Measurements from ENCODE around the gene COL6A2.
"Not testable (repeated sequence)": the region's sequence is repeated elsewhere in the genome, so short reads cannot be mapped to it uniquely, and the experiment has no call there.

COL6A2 gene

GRCh38 chr21:46079352-46080170, 18.4 kb upstream of the COL6A2 start:
- peak; percentile 76 for DNase-seq

DNA sequence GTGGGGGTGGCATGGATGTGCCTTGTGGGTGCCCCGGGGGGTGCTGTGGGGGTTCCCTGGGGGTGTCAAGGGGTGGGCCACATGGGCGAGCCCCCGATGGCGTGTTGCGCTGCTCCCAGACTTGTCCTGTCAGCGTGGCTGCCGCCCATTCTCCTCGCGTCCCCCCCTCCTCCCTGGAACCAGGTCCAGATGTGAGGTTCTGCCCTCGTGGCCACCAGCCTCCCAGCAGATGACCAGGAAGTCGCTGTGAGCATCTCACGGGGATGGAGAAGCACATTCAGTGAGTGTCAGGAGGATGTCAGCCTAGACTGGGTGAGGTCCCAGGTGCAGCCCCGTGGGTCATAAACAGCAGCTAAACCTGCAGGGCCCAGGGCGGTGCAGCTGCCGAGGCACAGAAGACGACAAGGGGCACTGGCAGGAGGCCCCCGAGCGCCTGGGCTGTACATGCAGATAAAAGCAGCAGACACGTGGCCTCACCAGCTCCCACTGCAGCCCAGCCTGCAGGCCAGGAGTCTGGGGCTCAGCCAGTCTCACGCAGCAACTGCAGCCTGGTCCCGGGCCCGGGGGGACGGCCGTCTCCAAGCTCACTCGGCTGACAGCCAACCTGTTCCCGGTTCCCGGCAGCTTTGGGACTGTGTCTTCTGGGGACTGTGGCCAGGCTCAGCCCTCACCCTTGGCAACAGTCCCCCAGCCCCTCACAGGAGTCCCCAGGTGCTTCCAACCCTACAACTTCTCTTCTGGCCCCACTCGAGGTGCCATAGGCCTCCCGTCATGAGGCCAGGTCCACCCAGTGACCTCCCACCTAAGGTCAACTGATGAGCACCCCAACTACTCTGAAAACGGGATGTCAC, 17.5 kb upstream of the COL6A2 start:
- peak; percentile 64 for DNase-seq

DNA sequence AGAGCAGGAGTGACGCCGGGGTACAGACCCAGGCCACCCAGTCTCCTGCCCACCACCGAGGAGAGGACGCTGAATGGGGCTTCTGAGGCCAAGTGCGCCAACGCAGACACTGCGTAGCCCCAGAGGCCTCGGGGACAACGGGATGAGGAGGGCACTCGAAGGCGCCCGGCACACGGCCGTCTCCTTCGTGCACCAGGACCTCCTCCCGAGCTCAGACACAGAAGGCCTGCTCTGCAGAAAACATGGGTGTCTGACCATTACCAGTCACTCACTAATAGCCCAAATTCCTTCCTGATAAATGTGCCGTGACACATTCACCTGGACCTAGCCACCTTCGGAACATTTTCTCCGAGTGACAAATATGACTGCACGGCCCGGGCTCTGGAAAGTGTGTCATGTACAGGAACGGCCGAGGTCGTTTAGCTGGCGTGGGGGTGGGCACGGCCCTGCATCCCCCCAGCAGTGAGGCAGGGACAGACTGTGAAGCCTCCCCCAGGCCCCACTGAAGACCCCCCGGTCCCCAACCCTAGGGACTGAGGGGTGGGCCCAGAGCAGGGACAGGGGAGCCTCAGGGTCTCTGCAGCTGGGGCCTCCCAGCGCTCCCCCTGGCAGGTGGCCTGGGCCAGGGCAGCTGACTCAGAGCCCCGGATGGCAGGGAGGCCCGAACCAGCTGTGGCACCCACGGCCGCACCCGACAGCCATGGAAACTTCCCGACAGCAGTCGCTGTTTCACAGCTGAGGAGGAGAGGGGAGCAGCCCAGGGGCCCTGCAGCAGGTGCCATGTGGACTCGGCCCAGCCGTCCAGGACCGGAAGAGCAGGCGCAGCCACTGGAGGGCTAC, 16.7 kb upstream of the COL6A2 start:
- peak; percentile 75 for DNase-seq

DNA sequence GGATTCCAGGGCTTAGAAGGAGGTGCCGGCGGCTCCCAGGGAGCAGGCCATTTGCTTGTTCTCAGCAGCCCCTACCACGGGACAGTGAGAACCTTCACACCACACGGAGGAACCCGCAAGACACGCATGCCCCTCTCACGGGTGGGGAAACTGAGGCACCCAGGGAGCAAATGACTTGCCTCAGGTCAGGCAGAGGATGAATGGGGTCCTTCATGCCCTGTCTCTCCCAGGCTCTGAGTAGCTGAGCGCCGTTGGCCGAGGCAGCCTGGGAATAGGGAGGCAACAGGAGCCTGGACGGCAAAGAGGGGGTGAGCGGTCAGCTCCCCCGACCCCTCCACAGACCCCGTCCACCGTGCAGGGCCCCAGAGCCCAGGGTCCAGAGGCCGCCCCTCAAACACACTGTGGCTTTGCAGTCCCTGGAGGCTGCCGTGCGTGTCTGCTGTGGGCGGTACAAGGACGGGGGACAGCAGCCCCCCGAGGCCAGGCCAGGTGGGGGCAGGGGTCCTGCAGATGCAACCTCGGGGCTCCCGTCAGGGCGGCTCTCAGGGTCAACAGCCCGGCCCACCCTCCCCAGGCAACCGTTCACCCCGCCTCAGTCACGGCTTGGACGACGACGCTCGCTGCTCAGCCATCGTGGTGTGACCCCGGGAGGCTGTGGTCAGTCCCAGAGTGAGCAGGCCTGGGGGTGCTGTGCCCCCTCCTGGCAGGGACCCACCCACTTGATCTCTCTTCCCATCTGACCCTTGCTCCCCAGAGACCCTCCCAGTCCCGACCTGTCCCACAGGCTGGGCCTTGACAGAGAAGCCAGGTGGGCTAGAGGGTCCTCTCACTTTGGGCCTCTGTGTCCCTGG, 15.8 kb upstream of the COL6A2 start:
- DNase-seq = no peak

- peak; percentile 30 for DNase-seq
These were observed 15.3 kb upstream of the COL6A2 start for GRCh38 chr21:46082713-46082962.

DNA sequence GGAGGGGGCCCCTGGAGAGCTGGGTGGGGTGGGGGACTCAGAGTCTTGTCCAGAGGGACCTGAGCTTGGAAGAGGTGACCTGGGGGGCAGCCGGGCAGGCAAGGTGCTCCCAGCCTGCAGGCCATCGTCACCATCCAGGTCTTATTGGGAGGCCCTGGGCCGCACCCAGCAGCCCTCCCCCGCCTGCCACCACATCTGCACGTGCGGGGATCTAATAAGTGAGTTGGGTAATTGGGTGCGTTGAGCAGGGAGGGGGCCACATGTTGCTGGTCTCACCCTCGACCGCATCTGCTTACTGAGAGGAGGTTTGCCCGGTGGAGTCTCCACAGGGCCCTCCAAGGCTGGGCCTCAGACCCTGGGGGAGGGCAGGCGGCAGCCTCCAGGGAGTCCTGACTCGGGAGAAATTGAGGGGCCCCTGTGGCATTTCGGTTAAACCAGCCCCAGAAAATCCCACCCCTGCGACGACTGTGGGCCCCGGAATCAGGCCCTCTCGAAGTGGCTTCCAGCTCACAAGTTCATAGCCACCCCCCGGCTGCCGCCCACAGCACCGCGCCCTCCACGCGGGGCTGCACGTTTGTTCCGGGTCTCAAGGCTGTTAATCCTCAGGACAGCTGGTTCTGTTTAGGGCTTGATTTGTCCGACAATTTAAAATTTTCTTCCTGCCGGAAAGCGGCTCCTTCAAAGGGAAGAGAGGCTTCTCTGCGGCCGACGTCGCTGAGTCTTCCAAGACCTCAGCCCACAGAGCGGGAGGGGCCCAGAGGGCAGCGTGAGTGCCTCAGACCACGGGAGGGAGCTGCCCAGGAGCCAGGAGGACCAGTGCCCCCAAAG, 14.7 kb upstream of the COL6A2 start:
- DNase-seq = peak; percentile 78

GRCh38 chr21:46083791-46084561, 13.9 kb upstream of the COL6A2 start:
- DNase-seq = peak; percentile 32

DNA sequence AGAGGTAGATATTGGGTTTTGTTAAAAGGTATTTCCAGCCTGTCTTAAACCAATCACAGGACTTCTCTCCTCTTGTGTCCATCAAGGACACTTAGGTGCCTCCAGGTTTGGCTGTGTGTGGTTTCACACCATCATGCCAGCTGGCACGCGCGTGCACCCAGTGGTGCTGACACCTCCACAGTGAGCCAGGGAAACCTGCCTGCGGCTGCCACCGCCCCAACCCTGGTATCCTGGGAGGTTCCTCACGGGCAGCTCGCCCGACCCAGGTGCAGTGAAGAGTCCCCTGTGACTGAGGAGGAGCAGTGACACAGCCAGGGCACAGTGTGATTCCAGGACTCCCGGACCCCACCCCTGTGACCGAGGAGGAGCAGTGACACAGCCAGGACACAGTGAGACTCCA, 13.2 kb upstream of the COL6A2 start:
- DNase-seq = no peak

GRCh38 chr21:46085259-46085658, 12.7 kb upstream of the COL6A2 start:
- DNase-seq = not testable (repeated sequence)

GRCh38 chr21:46087641-46088040, 10.3 kb upstream of the COL6A2 start:
- no peak for DNase-seq

- no peak for DNase-seq
These were observed 9.7 kb upstream of the COL6A2 start for GRCh38 chr21:46088189-46088588.

DNA sequence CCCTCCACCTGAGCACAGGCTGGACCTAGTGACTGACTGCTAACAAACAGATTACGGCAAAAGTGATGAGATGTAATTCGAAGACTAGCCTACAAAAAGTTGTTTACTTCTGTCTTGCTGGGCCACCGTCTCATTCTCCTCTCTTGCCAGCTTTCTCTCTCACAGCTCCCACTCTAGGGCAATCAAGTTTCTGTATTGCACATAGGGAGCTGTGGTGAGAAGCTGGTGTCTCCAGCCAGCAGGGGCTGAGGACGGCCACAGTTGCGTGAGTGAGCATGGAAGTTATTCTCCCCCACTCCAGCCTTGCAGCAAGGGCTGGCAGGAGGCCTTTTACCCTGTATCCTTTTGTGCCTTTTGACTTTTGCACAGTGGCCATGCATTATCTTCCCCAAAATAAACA, 8.6 kb upstream of the COL6A2 start:
- no peak for DNase-seq

DNA sequence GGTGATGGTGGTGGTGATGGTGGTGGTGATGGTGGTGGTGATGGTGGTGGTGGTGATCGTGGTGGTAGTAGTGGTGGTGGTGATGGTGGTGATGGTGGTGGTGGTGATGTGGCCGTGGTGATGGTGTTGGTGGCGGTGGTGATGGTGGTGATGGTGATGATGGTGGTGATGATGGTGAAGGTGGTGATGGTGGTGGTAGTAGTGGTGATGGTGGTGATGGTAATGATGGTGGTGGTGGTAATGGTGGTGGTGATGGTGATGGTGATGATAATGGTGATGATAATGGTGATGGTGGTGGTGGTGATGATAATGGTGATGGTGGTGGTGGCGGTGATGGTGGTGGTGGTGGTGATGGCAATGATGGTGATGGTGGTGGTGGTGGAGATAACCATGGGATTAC, 6.8 kb upstream of the COL6A2 start:
- DNase-seq = no peak

DNA sequence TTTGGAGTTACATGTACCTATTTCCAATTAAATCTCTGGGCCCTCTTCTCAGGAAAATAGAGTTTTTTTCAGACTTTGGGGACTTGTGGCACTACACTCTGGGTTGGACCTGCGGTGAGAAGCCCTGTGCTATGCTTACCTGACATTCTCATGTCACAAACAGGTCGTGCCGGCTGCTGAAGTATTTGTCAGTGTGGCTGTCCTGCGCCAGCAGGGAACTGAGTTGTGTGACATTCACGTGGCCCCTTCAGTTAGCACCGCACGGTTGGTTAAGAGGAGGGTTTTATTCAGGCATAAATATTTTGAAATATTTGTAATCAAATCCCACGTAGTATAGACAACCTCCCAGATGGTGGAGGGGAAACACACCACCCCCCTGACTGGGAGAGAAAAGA, 6.3 kb upstream of the COL6A2 start:
- peak; percentile 18 for DNase-seq

DNA sequence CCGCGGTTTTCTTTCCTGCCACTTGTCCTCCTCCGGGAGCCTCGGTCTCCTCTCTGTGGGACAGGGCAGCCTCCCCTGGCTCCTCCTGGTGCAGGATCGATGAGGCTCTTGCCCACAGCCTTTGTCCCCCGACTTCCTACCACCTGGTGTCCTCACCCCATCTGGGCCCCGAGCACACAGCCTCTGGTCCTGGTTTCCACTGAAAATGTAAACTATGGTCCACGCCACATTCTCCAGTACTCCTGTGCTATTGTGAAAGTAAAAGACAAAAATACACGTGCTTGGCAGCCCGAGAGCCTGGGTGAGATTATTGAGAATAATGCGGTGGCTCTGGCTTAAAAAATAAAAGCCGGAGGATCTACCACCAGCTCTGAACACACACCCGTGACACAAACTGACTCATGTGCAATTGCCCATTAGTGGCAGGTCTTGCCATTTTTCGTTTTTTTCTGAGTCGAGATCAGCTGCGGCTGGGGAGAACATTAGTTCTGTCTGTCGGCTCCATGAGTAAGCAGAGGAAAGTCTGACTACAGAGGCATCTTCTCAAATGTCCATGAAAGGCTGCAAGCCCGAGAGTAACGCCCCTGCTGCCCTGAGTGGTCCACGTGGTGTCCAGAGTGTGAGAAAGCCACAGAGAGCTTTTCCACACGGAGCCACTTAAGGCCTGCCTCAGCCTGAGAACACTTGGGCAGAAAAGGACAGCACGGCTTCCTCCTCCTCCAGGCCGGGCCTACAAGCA, 5.7 kb upstream of the COL6A2 start:
- peak; percentile 88 for DNase-seq

- peak; percentile 21 for DNase-seq
These were observed 4.9 kb upstream of the COL6A2 start for GRCh38 chr21:46092811-46093667.

DNA sequence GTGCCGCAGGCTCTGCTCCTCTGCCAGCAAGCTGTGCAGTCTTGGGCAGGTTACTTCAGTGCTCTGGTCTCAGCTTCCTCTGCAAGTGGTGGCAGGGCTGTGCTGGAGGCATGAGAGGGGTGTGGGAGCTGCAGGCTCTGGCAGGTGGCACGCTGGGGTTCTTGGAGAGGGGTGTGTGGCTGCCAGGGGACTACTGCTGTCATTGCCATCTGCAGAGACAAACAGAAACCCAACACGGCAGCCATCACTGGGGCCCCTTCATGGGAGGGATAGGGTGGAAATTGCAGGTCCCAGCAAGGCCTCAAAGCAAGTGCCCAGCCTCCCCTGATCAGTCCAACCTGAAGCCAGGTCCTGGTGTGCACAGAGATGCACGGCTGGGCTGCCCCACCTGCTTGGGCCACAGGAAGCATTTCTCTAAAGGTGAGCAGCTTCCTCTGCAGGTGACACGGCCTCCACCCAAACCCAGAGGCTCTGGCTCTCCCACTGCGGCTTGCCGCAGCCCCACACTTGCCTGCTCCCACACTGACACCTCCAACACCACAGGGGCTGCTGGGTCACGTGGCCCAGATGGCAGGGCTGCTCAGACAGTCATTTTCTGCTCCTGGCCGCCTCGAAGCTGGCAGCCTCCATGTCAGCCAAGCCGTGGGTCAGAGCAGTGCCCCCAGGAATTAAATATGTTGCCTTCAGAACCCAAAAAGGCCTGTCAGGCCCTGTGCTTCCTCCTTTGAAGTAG, 4.1 kb upstream of the COL6A2 start:
- peak; percentile 19 for DNase-seq

DNA sequence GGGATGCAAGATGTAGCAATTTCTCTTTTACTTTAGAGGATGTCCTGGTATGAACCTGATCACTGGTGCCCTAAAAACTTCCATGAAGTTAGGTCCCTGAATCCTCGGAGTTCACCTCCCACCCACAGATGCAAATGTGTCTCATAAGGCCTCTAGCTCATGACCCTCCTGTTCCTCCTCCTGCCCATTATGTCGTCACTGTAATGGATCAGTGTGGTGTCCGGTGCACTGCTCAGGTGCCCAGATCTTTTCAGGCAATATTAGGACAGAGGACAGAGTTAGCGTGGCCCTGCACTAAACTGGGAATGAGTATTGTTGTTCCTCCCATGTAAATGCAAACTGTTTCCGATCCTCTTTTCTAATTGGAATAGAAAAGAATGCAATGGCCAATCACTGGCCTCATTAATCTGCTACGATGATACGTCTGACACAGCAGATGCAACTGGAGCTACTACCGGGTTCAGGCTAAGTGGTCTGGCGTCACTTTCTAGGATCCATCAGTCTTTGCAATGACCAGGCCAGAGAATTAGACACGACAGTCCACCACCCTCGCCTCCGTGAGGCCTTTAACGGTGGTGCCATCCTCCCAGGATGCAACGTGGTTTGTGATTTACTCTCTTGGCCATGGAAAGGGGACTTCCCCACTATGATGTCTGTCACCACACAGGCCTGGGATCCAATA, 3.4 kb upstream of the COL6A2 start:
- DNase-seq = no peak
